Trophoblast cell (in vitro differentiated cells and primary cell): Measurements from ENCODE around the gene LMNB1.
A peak's percentile ranks its signal among the peaks of the same experiment; 100 is the strongest.
"Not testable (repeated sequence)": the region's sequence is repeated elsewhere in the genome, so short reads cannot be mapped to it uniquely, and the experiment has no call there.

ENCODE experiments used
- DNase-seq, 2 donors: peaks; one replicate each; pipeline ENCODE4 v3.0.0-alpha.2; 2016
- H2AFZ ChIP-seq: 2 replicates; pipeline ENCODE4 v1.6.1; 2013; ENCODE audit warnings: low read length, moderate library complexity, mild to moderate bottlenecking; ENCODE audit not compliant: insufficient read depth, poor library complexity
- H2AK5ac ChIP-seq: 2 replicates; pipeline ENCODE4 v1.6.1; 2013; ENCODE audit warnings: mild to moderate bottlenecking, low read length
- H2BK120ac ChIP-seq: 2 replicates; pipeline ENCODE4 v1.6.1; 2013; ENCODE audit warnings: low read length, mild to moderate bottlenecking, moderate library complexity; ENCODE audit not compliant: insufficient read depth, poor library complexity
- H2BK12ac ChIP-seq: 2 replicates; pipeline ENCODE4 v1.6.1; 2013; ENCODE audit warnings: mild to moderate bottlenecking, low read length, moderate library complexity
- H2BK5ac ChIP-seq: 2 replicates; pipeline ENCODE4 v1.6.1; 2013; ENCODE audit warnings: low read length, low read depth, moderate library complexity, mild to moderate bottlenecking; ENCODE audit not compliant: poor library complexity
- H3K14ac ChIP-seq: 2 replicates; pipeline ENCODE4 v1.6.1; 2013; ENCODE audit warnings: mild to moderate bottlenecking, low read length
- H3K18ac ChIP-seq: 2 replicates; pipeline ENCODE4 v1.6.1; 2013; ENCODE audit warnings: mild to moderate bottlenecking, low read length
- H3K23ac ChIP-seq: 2 replicates; pipeline ENCODE4 v1.6.1; 2013; ENCODE audit warnings: low read length
- H3K27ac ChIP-seq: 2 replicates; pipeline ENCODE4 v1.5.1; 2013; ENCODE audit warnings: low read depth, mild to moderate bottlenecking, inconsistent platforms, low read length, moderate library complexity
- H3K27me3 ChIP-seq: 2 replicates; pipeline ENCODE4 v1.6.1; 2013; ENCODE audit warnings: inconsistent platforms, mild to moderate bottlenecking, low read length, moderate library complexity; ENCODE audit not compliant: insufficient read depth
- H3K36me3 ChIP-seq, 2 experiments: 1 replicate in 1 of 2; 2 replicates in 1 of 2; pipeline ENCODE4 v1.6.1; 2013; ENCODE audit warnings: low read length in 2 of 2, mild to moderate bottlenecking in 2 of 2, moderate library complexity in 1 of 2; ENCODE audit not compliant: insufficient read depth in 2 of 2, control insufficient read depth in 1 of 2
- H3K4ac ChIP-seq: 2 replicates; pipeline ENCODE4 v1.6.1; 2013; ENCODE audit warnings: low read depth, mild to moderate bottlenecking, low read length, moderate library complexity
- H3K4me1 ChIP-seq, 2 experiments: 1 replicate in 1 of 2; 2 replicates in 1 of 2; pipeline ENCODE4 v1.6.1; 2013; ENCODE audit warnings: low read length in 2 of 2, mild to moderate bottlenecking in 2 of 2, moderate library complexity in 1 of 2; ENCODE audit not compliant: insufficient read depth in 2 of 2, control insufficient read depth in 1 of 2
- H3K4me2 ChIP-seq: 2 replicates; pipeline ENCODE4 v1.6.1; 2013; ENCODE audit warnings: inconsistent platforms, mild to moderate bottlenecking, low read length, moderate library complexity
- H3K4me3 ChIP-seq: 2 replicates; pipeline ENCODE4 v1.5.1; 2013; ENCODE audit warnings: mild to moderate bottlenecking, low read depth, low read length, inconsistent platforms
- H3K79me1 ChIP-seq: one replicate; pipeline ENCODE4 v1.6.1; 2013; ENCODE audit warnings: low read length
- H3K79me2 ChIP-seq: 2 replicates; pipeline ENCODE4 v1.6.1; 2013; ENCODE audit warnings: low read length, mild to moderate bottlenecking; ENCODE audit not compliant: control insufficient read depth, insufficient read depth, poor library complexity
- H3K9ac ChIP-seq: 2 replicates; pipeline ENCODE4 v1.6.1; 2013; ENCODE audit warnings: mild to moderate bottlenecking, low read length
- H3K9me3 ChIP-seq: 2 replicates; pipeline ENCODE4 v1.6.1; 2013; ENCODE audit warnings: low read depth, mild to moderate bottlenecking, control low read depth, inconsistent platforms, low read length; ENCODE audit not compliant: insufficient read depth
- H4K12ac ChIP-seq: 2 replicates; pipeline ENCODE4 v1.6.1; 2013; ENCODE audit warnings: low read depth, mild to moderate bottlenecking, low read length, moderate library complexity
- H4K8ac ChIP-seq: 2 replicates; pipeline ENCODE4 v1.6.1; 2013; ENCODE audit warnings: low read depth, mild to moderate bottlenecking, low read length, moderate library complexity
- H4K91ac ChIP-seq: one replicate; pipeline ENCODE4 v1.6.1; 2013; ENCODE audit warnings: low read depth, mild to moderate bottlenecking, low read length, moderate library complexity
- WGBS: extraction: QIAGEN DNeasy Blood & Tissue Kit; methylation state at CpG from one replicate; pipeline ENCODE4 v1.1.7; 2013; ENCODE audit warnings: missing lambda C conversion rate; ENCODE audit not compliant: insufficient read length, insufficient coverage; ENCODE audit errors: extremely low coverage; 5-methylcytosine and 5-hydroxymethylcytosine counted together

The LMNB1 gene

GRCh38 chr5:126778675-126779403, 1.9 kb downstream of the LMNB1 start:
- Histone ChIP-seq H3K4me3 (peak overlapping the region; percentile 91), H3K4ac (peak overlapping the region; percentile 5), H2BK5ac (peak overlapping the region; percentile 1), H4K12ac (no peak overlapping the region), H4K91ac (no peak overlapping the region), H3K27ac (peak overlapping the region; percentile 40), H3K18ac (peak overlapping the region; percentile 76), H3K4me1 (peaks cover 5 to 6% of the 10 kb centered on the region in 2 experiments), H2BK12ac (no peak overlapping the region), H2BK120ac (no peak overlapping the region), H3K36me3 (peaks cover 2 to 6% of the 10 kb centered on the region in 2 experiments), H3K79me1 (peaks cover 14% of the 10 kb centered on the region), H2AK5ac (no peak overlapping the region), H3K14ac (peak overlapping the region; percentile 3), H3K4me2 (peak overlapping the region; percentile 99), H2AFZ (no peak overlapping the region), H3K9me3 (no peaks in the 10 kb centered on the region), H3K23ac (no peak overlapping the region), H4K8ac (peak overlapping the region; percentile 1), H3K27me3 (no peaks in the 10 kb centered on the region), H3K9ac (peak overlapping the region; percentile 94), H3K79me2 (peaks cover 31% of the 10 kb centered on the region)
- no CpG with 5 or more reads among the region's 17 CpGs for WGBS
- DNase-seq: peak in 1 of 2 donors; percentile 16

- Histone ChIP-seq H3K9ac (no peak overlapping the region), H3K9me3 (no peaks in the 10 kb centered on the region), H3K27me3 (no peaks in the 10 kb centered on the region), H3K79me1 (peaks cover 14% of the 10 kb centered on the region), H3K14ac (no peak overlapping the region), H3K27ac (no peak overlapping the region), H2BK120ac (no peak overlapping the region), H3K4ac (peak overlapping the region; percentile 93), H4K8ac (no peak overlapping the region), H2AK5ac (no peak overlapping the region), H4K91ac (no peak overlapping the region), H3K4me2 (no peak overlapping the region), H2BK5ac (no peak overlapping the region), H2AFZ (no peak overlapping the region), H3K4me3 (no peak overlapping the region), H3K36me3 (peaks cover 2 to 6% of the 10 kb centered on the region in 2 experiments), H3K4me1 (peaks cover 5 to 6% of the 10 kb centered on the region in 2 experiments), H3K79me2 (peaks cover 31% of the 10 kb centered on the region), H2BK12ac (no peak overlapping the region), H3K23ac (no peak overlapping the region), H3K18ac (no peak overlapping the region), H4K12ac (no peak overlapping the region)
- peak; percentile 61 to 78 for DNase-seq
- 100% methylated on average over 1 of the region's 7 CpGs for WGBS
Measured at GRCh38 chr5:126780165-126780827, 3.4 kb downstream of the LMNB1 start.

- Histone ChIP-seq H3K4ac (peak overlapping the region; percentile 71), H3K79me2 (peaks cover 18% of the 10 kb centered on the region)
- not testable (repeated sequence) for H3K79me1 ChIP-seq, H3K9ac ChIP-seq, H4K8ac ChIP-seq, H2BK5ac ChIP-seq, H2BK12ac ChIP-seq, H4K12ac ChIP-seq, H4K91ac ChIP-seq, H3K4me3 ChIP-seq, H3K23ac ChIP-seq, H3K18ac ChIP-seq, H3K14ac ChIP-seq, DNase-seq, H3K27me3 ChIP-seq, H3K4me2 ChIP-seq, H3K4me1 ChIP-seq, H3K27ac ChIP-seq, H2AFZ ChIP-seq, H2BK120ac ChIP-seq, H3K9me3 ChIP-seq, H2AK5ac ChIP-seq, H3K36me3 ChIP-seq
- WGBS: no CpG with 5 or more reads among the region's 7 CpGs
Measured at GRCh38 chr5:126788409-126788808, 11.5 kb downstream of the LMNB1 start.

- Histone ChIP-seq H3K27me3 (no peaks in the 10 kb centered on the region), H3K36me3 (peaks cover 0 to 1% of the 10 kb centered on the region in 2 experiments), H3K23ac (no peak overlapping the region), H3K4me2 (no peak overlapping the region), H3K14ac (no peak overlapping the region), H3K4me1 (no peaks in the 10 kb centered on the region), H4K8ac (no peak overlapping the region), H2BK5ac (no peak overlapping the region), H3K79me2 (peaks cover 25% of the 10 kb centered on the region), H4K12ac (no peak overlapping the region), H3K4me3 (no peak overlapping the region), H3K4ac (peak overlapping the region; percentile 8), H2AK5ac (no peak overlapping the region), H3K27ac (no peak overlapping the region), H2BK120ac (no peak overlapping the region), H3K9me3 (no peaks in the 10 kb centered on the region), H3K18ac (no peak overlapping the region), H2AFZ (no peak overlapping the region), H4K91ac (no peak overlapping the region), H3K79me1 (no peaks in the 10 kb centered on the region), H2BK12ac (no peak overlapping the region), H3K9ac (no peak overlapping the region)
- WGBS: no CpG with 5 or more reads among the region's 3 CpGs
- no peak for DNase-seq
Measured at GRCh38 chr5:126793097-126793496, 16.2 kb downstream of the LMNB1 start.
